SIG-M5 treated with dmso at 0.1 percent for 504 hours (cell line): ENCODE results near the gene RERE.
A peak's percentile ranks its signal among the peaks of the same experiment; 100 is the strongest.

Experiments
- DNase-seq: peaks from one replicate; lab custom pipeline; 2025; ENCODE audit not compliant: unreplicated experiment; lab: John Stamatoyannopoulos, UW

Gene RERE

DNA sequence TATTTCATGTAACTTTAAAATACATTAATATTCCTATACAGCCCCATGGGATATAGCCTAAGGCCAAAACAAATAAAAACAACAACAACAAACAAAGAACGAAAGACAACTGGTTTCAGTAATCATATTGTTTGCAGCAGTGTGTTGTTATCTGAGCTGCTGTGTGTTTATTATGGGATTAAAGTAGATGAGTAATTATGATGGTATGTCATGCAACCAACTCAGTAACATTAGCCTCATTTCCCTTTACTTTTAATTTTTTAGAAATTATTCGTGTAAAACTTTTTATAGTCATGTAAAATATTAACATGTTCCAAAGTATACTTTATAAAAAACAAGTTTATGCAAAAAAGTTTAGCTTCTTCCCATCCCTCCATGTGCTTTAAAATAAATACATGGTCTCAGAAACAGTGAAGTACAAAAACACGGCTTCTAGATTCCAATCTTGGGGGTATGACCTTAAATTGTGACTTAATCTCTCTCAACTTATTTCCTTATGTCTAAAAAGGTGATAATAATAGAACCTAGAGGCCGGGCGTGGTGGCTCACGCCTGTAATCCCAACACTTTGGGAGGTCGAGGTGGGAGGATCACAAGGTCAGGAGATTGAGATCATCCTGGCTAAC lies 323.4 kb downstream of the RERE start:
- no peak for DNase-seq

DNA sequence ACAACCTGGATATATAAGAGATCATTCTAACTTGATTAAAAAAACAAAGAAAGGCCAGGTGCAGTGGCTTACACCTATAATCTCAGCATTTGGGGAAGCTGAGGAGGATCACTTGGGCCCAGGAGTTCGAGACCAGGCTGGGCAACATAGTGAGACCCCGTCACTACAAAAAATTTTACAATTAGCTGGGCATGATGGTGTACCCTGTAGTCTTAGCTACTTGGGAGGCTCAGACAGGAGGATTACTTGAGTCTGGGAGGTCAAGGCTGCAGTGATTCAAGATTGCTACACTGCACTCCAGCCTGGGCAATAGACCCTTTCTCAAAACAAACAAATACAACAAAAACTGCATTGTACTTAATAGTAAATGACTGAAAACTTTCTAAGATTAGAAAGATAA lies 330.2 kb downstream of the RERE start:
- DNase-seq: no peak

DNA sequence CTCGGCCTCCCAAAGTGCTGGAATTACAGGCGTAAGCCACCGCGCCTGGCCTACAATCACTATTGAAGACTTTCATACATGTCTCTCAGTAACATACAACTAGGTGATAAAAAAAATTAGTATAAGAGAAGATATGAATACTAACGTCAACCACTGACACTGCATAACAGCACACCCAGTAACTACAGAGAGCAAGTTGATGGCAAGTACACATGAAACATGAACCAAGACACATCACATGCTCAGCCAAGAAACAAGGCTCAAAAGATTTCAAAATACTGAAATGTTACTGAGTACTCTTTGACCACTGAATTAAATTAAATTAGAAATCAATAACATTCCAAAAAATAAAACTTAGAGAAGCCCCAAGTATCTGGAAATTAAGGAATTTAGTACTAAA lies 331.4 kb downstream of the RERE start:
- DNase-seq: no peak

DNA sequence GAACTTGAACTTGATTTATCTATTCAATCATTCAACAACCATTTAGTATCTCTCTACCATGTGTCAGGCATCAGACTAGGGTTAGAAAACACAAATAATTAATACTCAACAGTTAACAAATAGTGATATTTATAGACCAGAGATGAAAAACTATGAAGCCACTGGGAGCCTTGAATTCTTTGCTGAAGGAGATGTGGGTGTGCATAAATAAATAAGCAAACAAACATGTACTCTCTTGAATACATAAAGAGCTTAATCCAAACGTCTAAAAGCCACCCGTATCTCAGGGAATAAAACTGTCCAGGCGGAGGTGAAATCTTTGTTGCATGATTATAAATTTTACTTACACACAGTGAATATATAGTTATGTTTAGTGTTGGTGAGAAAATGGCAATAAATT lies 333.9 kb downstream of the RERE start:
- DNase-seq: no peak

DNA sequence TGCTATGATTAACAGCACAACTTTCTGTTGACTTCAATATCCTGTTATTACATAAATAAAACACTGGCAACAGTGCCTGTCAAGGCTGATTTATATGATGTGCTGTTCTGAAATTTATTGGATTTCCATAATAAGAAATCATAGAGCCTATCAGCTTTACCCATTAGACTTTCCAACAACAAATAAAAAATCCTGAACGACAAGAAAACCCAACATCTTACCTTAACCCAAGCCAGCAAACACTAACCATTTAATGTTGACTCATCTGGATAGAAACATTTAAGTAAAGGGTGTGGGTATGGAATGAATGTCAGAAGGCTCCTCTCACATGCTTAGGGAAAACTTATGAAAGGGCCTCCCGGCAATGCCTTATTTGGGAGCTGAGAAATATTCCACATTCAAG lies 334.5 kb downstream of the RERE start:
- no peak for DNase-seq

DNA sequence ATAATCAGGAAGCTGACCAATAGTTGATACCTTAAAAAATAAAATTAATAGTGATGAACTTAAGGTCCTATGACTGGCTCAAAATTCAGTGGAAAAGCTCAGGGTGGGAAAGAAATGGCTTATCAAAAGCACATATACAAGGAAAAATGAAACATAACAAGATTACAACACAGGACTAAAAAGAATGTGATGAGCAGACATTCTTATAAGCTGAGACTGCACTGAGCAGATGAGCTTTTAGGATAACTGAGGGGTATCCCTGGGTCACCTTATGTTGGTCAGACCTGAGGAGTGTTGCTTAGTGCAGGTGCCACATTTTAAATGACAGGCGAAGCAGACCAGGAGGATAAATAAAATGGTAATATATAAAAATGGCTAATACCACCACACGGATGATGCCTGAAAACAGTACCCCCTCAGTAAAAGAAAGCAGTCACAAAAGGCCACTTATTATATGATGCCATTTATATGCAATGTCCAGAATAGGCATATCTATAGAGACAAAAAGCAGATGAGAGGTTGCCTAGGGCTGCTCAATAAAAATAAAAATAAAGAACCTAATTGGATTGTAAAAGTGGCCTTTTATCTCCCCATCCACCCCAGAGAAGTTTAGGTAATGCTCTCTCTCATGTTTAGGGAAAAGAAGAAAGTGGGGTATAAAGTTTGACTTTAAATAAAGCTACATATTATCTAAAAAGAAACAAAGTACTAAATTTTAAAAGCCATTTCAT lies 335.6 kb downstream of the RERE start:
- DNase-seq: no peak

DNA sequence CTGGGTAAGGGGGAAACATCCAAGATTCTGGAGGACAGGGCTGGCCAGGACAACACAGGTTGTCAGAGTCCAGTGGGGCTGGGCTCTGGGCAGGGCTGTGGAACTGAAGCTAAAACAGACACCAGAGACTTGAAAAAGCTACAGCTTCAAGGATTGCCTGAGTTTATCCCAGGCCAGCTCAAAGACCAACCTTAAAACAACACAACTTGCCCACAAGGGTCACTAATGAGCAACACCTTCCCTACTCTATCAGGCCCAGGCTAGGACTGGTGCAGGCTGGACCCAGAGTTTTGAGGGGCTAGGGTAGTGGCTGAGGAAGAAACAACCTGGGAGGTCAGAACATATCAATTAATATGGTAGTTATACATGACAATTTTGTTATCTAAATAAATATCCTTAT lies 338.9 kb downstream of the RERE start:
- DNase-seq: no peak

DNA sequence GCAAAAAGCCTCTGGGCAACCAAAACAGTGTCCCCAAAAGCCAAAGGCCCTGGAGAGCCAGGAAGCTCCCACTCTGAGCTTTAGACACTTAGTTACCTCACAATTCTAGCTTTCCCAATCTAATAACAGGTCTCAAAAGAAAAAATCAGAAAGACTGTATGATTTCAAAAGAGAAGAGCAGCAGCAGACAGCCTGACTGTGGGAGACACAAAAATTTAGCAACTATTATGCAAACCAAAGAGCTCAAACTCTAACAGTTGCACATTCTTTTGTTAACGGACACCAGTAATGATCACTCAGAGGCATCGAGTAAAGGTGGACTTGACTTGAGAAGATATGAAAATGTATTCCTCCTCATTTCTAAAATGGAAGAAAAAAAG lies 339.5 kb downstream of the RERE start:
- DNase-seq: no peak

DNA sequence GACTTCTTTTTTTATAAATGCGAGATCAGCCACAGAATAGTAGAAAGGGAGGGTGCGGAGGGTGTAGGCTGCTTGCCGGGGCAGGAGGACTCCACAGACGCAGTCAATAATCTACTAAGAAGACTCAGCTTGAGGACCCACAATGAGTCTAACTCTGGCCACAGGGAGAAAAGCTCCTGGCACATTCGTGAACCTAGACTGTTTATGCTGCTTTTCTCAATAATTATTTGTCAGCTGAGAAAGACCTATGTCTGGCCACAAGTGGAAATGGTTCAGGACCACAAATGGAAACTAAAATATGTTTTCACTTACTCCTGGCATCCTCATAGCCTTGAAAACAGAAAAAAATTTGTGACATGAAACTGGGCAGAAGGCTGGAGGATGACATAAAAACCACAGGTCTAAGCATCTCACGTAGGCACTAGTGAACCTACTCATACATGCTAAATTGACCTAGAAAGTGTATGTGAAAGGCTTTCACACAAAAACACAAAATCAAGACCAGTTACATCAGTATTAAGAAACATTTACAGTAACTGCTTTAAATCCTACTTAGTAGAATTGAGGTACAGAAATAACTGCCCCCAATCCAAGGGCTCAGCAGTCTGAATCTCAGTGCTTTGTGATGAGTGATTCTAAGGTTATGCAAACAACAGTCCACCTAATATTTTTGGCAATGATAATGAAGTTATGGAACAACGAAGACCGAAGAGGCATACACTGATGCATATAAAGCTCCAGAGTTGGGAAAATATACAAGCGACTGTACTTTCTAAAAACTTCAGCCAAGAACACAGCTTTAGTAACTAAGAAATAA lies 340.1 kb downstream of the RERE start:
- DNase-seq: no peak

DNA sequence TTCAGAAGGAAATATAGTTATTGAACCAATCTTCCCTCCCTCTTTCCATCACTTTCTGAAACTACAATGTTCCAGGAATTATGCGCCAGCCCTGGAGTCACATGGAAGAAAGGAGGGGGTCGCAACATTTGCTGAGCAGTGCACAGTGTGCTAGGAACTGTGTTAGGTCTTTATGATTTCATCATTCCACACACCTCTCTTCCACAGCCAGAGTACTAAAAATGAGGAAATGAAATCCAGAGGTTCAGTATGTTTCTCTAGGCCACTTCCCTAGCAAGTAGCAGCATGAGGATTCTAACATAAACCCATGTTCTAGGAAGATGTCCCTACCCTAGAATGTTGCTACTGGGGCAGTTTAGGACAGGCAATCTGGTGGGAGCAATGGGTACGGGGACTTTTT lies 341.4 kb downstream of the RERE start:
- peak; percentile 56 for DNase-seq

DNA sequence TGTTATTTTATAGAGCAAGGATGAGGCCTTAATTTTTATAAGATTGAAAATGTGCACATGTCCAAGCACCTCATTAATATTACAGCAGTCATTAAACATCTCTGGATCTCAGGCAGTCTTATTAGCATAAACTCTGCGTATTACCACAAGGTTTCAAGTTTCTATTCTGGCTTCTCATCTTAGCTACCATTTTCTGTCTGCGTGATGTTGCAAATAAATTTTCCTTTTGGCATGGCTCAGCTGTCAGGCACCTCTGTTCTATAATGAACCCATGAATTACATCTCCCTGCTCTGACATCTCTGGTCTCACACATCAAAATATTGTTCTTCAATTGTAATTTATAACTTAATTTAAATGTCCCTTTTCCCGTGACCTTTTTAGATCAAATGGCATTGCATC lies 343.1 kb downstream of the RERE start:
- no peak for DNase-seq

DNA sequence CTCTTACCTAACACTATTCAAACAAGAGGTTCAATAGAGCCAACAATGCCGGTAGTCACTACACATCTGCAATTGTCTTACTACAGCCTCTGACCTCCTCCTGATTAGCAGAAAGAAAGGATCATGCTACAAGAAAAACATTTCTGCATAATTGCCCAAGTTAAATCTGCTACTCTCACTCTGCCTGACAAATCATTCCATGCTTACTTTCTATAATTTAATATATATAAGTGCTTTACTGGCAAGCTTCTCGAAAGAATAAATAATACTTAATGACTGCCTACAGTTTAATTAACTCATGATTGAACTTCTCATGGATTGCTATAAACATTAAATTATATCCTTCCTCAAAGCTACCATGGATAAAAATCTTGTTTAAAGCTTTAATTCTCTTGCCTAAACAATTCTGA lies 343.5 kb downstream of the RERE start:
- no peak for DNase-seq

DNA sequence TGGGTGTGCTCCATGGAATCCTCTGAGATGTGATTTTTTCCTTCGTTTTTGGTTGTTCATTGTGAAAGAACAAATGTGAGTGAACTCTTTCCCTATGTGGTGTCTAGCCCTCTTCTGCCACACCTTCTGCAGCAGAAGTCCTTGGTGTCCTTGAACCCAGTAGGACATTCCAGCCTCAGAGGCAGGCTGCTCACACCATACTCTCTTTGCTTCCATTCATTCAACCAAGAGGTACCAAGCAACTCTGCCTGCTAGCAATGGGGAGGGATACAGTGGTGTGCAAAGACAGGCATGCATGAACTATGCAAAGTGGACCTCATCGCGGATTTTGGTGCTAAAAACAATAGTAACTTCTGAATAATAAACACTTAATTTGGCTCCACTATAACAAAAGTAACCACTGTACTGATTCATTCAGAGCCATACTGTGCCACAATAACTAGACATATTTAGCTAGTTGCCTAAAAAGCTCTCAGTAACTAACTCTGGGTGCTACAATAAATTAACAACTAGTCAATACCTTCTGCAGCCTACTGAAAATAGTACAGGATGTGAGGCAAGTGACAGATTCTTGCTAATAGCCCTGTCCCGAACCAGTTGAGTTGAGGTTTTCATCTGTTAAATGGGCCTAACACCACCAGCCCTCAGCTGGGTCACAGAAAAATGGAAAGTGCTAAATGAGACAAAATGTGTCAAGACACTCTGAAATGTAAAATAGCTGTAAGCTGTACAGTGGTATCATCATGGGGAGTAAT lies 344.1 kb downstream of the RERE start:
- DNase-seq: no peak

DNA sequence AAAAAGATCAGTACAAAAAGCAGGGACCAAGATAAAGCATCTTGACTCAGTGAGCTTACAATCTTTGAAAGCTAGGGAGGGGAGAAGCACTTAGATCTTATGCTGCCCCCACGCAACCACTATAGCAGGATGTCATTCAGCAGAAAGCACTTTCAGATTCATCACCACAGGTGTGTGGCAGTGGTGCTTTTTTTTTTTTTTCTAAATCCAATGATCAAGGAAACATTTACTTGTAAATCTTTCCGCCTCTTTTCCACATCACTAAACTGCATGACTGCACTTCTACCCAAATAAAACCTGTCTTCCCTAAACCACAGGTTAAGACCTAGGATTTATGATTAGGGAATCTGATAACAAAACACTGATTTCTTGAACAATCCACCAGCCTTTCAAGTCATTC lies 344.8 kb downstream of the RERE start:
- no peak for DNase-seq

DNA sequence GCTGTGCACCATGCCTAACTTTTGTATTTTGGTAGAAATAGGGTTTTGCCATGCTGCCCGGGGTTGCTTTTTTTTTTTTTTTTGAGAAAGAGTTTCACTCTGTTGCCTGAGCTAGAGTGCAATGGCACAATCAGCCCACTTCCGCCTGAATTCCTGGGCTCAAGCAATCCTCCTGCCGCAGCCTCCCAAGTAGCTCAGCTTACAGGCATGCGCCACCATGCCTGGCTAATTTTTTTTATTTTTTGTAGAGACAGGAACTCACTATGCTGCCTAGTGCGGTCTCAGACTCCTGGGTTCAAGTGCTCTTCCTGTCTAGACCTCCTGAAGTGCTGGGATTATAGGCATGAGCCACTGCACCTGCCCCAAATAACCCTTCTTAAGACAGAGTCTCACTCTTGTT lies 346.0 kb downstream of the RERE start:
- no peak for DNase-seq

DNA sequence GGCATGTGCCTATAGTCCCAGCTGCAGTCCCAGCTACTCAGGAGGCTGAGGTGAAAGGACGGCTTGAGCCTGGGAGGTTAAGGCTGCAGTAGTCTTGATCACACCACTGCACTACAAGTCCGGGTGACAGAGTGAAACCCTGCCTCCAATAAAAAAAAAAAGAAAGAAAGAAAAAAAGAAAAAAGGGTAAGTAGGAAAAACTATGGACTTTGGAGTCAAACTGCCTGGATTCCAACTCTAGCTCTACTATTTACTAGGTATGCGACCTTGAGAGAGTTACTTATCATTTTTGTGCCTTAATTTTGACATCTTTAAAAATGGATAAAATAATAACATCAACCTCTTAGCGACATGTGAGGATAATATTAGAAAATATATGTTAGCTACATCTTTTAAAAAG lies 348.7 kb downstream of the RERE start:
- no peak for DNase-seq

DNA sequence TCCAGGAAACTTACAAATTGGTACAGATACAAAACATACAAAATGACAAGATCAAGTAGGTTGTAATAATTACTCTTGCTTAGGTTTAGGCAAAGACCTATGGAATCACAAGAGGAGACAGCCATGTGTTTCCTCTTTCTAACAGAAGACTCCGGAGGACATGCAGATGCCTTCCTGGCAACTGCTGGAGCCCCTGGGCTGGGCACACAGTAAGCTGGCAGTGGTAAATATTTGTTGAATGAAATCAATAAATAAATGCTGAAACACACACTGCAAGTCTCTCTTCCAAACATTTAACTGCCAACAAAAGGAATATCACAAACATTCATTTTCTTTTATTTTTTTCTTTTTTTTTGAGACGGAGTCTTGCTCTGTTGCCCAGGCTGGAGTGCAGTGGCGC lies 350.1 kb downstream of the RERE start:
- DNase-seq: no peak

DNA sequence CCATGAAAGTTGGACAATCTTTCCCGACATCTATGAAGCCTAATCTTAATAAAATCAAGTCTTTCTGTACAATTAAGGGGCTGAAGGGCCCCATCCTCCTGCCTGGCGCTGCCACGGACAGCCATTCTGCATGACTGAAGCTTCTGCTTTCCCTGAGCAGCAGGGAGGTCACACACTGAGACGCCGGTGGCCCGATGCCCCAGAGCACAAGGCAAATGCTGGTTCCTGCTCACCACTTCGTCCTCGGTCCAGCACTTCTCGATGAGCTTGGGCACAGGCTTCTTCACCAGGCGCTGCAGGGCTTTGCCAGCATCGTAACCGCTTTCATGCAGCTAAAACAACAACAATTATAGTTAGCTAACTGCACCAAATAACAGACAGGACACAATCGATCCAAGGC lies 351.7 kb downstream of the RERE start:
- DNase-seq: no peak

DNA sequence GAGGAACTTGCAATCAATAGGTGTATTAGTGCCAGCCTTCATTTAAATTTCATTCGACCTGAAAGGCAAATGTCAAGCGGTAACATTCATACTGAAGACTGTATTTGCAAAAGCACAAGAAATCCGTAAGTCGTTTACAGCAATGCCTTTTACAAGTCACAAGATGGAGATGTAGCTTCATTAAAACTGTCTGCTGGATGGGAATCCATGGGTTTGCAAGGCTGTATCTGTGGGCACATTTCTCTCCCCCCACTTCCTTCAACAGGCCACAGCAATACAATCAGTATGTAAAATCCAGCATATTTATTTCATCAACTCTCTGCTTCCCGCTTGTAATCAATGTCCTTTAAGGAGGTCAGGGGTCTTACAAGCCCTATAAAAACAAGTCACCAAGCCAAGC lies 352.4 kb downstream of the RERE start:
- DNase-seq: no peak

DNA sequence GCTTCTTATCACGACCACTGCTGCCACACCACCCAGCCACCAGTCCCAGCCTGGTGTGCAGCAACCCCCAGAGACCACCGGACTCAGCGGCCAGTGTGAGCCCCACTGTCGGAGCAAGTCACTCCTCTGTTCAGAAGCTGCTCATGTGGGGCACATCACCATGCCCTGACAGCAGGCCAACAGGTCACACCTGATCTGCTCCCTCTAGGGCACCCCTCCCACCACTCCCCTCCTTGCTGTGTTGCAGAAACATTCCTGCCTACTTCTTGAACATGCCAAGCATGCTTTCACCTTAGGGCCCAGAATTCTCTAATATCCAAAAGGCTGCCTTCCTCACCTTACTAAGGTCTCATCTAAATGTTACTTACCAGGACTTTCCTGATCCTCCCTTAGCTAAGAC lies 353.1 kb downstream of the RERE start:
- no peak for DNase-seq

DNA sequence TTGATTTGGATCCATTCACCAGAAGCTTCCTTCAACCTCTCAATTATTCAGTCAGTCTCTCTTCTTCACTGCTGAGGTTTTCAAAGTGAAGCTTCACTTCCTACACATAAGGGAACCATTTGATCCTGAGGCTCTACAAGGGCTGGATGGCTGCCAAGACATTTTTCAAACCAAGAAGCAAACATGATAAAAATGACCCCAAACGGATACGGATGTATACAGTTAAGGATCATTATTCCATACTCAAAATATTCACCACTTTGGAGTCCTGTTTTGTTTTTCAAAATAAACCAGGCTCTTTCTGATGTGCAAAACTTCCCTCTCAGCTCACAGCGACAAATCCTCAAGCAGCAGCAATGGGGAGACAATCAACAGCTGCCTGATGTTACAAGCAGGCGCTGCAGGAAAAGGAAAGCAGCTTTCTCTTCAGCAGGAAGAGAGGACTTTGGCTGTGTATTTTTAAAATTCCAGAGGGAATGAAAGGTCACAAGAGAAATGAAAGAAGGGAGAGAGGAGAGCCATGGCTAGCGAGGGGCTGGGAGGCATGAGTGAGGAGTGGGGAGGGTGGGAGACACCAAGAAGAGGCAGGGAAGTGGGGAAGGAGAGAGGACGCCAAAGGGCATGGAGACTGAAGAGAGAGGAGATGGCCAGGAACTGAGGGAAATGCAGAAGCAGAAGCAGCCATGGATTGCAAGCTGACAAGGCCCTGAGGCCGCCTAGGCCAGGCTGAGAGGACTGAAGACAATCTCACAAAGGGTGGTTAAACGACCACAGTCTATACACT lies 354.1 kb downstream of the RERE start:
- no peak for DNase-seq
